ENCODE measurements around the gene PCSK5.
"Not testable (repeated sequence)": the region's sequence is repeated elsewhere in the genome, so short reads cannot be mapped to it uniquely, and the experiment has no call there.

PCSK5 gene

GRCh38 chr9:76322810-76323209, 432.3 kb downstream of the PCSK5 start:
- H3K4me3 ChIP-seq (ENCODE audit: low read length), result no peak overlapping the region
- H3K9me2 ChIP-seq (replicated peaks; ENCODE audit: insufficient read depth, low read length), result no peaks in the 10 kb centered on the region
- H3K9ac ChIP-seq (ENCODE audit: low read length), result no peak overlapping the region
- no peaks in the 10 kb centered on the region for H3K36me3 ChIP-seq (replicated peaks; ENCODE audit: insufficient read depth, low read length)
- TF ChIP-seq EZH2 (optimal IDR thresholded peaks at IDR 0.05; ENCODE audit: low read depth, low read length) (no peak), EZH2phosphoT487 (IDR thresholded peaks at IDR 0.05; ENCODE audit: low read length) (no peak)
- TF ChIP-seq, protein P1, sequence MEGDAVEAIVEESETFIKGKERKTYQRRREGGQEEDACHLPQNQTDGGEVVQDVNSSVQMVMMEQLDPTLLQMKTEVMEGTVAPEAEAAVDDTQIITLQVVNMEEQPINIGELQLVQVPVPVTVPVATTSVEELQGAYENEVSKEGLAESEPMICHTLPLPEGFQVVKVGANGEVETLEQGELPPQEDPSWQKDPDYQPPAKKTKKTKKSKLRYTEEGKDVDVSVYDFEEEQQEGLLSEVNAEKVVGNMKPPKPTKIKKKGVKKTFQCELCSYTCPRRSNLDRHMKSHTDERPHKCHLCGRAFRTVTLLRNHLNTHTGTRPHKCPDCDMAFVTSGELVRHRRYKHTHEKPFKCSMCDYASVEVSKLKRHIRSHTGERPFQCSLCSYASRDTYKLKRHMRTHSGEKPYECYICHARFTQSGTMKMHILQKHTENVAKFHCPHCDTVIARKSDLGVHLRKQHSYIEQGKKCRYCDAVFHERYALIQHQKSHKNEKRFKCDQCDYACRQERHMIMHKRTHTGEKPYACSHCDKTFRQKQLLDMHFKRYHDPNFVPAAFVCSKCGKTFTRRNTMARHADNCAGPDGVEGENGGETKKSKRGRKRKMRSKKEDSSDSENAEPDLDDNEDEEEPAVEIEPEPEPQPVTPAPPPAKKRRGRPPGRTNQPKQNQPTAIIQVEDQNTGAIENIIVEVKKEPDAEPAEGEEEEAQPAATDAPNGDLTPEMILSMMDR (IDR thresholded peaks at IDR 0.05; ENCODE audit: low read length), result no peak
- no peaks in the 10 kb centered on the region for H3K79me2 ChIP-seq (ENCODE audit: low read length)
- H3K9me3 ChIP-seq (replicated peaks; ENCODE audit: insufficient read depth, low read length), result no peaks in the 10 kb centered on the region
- no peaks in the 10 kb centered on the region for H4K20me1 ChIP-seq (ENCODE audit: insufficient read depth, low read length)
- no peak for DNase-seq
- H3K4me2 ChIP-seq (ENCODE audit: low read depth, low read length), result no peak overlapping the region
- no peak overlapping the region for H2AFZ ChIP-seq (ENCODE audit: low read length)
- H3F3A ChIP-seq (ENCODE audit: insufficient read depth, low read length), result no peaks in the 10 kb centered on the region
- no peak overlapping the region for H3K27ac ChIP-seq (ENCODE audit: low read length)
- H3K4me1 ChIP-seq (ENCODE audit: low read length), result no peaks in the 10 kb centered on the region
- H3K27me3 ChIP-seq (replicated peaks; ENCODE audit: insufficient read depth, low read length), result no peaks in the 10 kb centered on the region

GRCh38 chr9:76323490-76323889, 433.0 kb downstream of the PCSK5 start:
- Histone ChIP-seq H3K4me2 (ENCODE audit: low read depth, low read length) (no peak overlapping the region), H3K9ac (ENCODE audit: low read length) (no peak overlapping the region)

GRCh38 chr9:76324030-76324429, 433.6 kb downstream of the PCSK5 start:
- H3K4me1 ChIP-seq (ENCODE audit: low read length); H3K4me2 ChIP-seq (ENCODE audit: low read depth, low read length); H4K20me1 ChIP-seq (ENCODE audit: insufficient read depth, low read length); H3K9me2 ChIP-seq (replicated peaks; ENCODE audit: insufficient read depth, low read length); H3K9ac ChIP-seq (ENCODE audit: low read length); H3K27ac ChIP-seq (ENCODE audit: low read length); H3K4me3 ChIP-seq (ENCODE audit: low read length); H3K27me3 ChIP-seq (replicated peaks; ENCODE audit: insufficient read depth, low read length); H2AFZ ChIP-seq (ENCODE audit: low read length); DNase-seq; H3K9me3 ChIP-seq (replicated peaks; ENCODE audit: insufficient read depth, low read length); H3F3A ChIP-seq (ENCODE audit: insufficient read depth, low read length); H3K79me2 ChIP-seq (ENCODE audit: low read length); H3K36me3 ChIP-seq (replicated peaks; ENCODE audit: insufficient read depth, low read length): not testable (repeated sequence)

More at GRCh38 chr9:76323490-76323889, 433.0 kb downstream of the PCSK5 start:
- Histone ChIP-seq H3K27ac (ENCODE audit: low read length) (no peak overlapping the region), H3K27me3 (replicated peaks; ENCODE audit: insufficient read depth, low read length) (no peaks in the 10 kb centered on the region), H3F3A (ENCODE audit: insufficient read depth, low read length) (no peaks in the 10 kb centered on the region), H3K9me3 (replicated peaks; ENCODE audit: insufficient read depth, low read length) (no peaks in the 10 kb centered on the region), H3K4me3 (ENCODE audit: low read length) (no peak overlapping the region), H3K4me1 (ENCODE audit: low read length) (no peaks in the 10 kb centered on the region), H3K36me3 (replicated peaks; ENCODE audit: insufficient read depth, low read length) (no peaks in the 10 kb centered on the region), H2AFZ (ENCODE audit: low read length) (no peak overlapping the region), H3K79me2 (ENCODE audit: low read length) (no peaks in the 10 kb centered on the region), H4K20me1 (ENCODE audit: insufficient read depth, low read length) (no peaks in the 10 kb centered on the region), H3K9me2 (replicated peaks; ENCODE audit: insufficient read depth, low read length) (no peaks in the 10 kb centered on the region)
- DNase-seq, result no peak
- TF ChIP-seq EZH2 (optimal IDR thresholded peaks at IDR 0.05; ENCODE audit: low read depth, low read length), result no peak
- TF ChIP-seq, protein P1 (IDR thresholded peaks at IDR 0.05; ENCODE audit: low read length), result no peak
- TF ChIP-seq EZH2phosphoT487 (IDR thresholded peaks at IDR 0.05; ENCODE audit: low read length), result no peak

- no peak for TF ChIP-seq EZH2phosphoT487 (IDR thresholded peaks at IDR 0.05; ENCODE audit: low read length)
- no peak for TF ChIP-seq EZH2 (optimal IDR thresholded peaks at IDR 0.05; ENCODE audit: low read depth, low read length)
- TF ChIP-seq, protein P1 (IDR thresholded peaks at IDR 0.05; ENCODE audit: low read length), result no peak
- no peaks in the 10 kb centered on the region for H4K20me1 ChIP-seq (ENCODE audit: insufficient read depth, low read length)
- no peak overlapping the region for H3K9ac ChIP-seq (ENCODE audit: low read length)
Measured at GRCh38 chr9:76330034-76330433, 439.6 kb downstream of the PCSK5 start.

More at GRCh38 chr9:76330034-76330433, 439.6 kb downstream of the PCSK5 start:
- no peaks in the 10 kb centered on the region for H3K79me2 ChIP-seq (ENCODE audit: low read length)
- H2AFZ ChIP-seq (ENCODE audit: low read length), result no peak overlapping the region
- no peaks in the 10 kb centered on the region for H3K27me3 ChIP-seq (replicated peaks; ENCODE audit: insufficient read depth, low read length)
- no peak overlapping the region for H3K4me3 ChIP-seq (ENCODE audit: low read length)
- no peaks in the 10 kb centered on the region for H3F3A ChIP-seq (ENCODE audit: insufficient read depth, low read length)
- no peak for DNase-seq
- H3K9me2 ChIP-seq (replicated peaks; ENCODE audit: insufficient read depth, low read length), result no peaks in the 10 kb centered on the region
- no peaks in the 10 kb centered on the region for H3K4me1 ChIP-seq (ENCODE audit: low read length)
- no peak overlapping the region for H3K27ac ChIP-seq (ENCODE audit: low read length)
- H3K9me3 ChIP-seq (replicated peaks; ENCODE audit: insufficient read depth, low read length), result no peaks in the 10 kb centered on the region
- H3K4me2 ChIP-seq (ENCODE audit: low read depth, low read length), result no peak overlapping the region
- H3K36me3 ChIP-seq (replicated peaks; ENCODE audit: insufficient read depth, low read length), result no peaks in the 10 kb centered on the region
